ENCODE measurements around the gene ZBTB25. TPM values are rescaled to one million over a fixed set of nuclear protein-coding genes. Genes with fewer than 3 reads are reported as not detected.

ZBTB25 gene
- total RNA-seq, 4 donors from 2014 or later, result 7.8 to 15.1 (median 9.1) TPM

DNA sequence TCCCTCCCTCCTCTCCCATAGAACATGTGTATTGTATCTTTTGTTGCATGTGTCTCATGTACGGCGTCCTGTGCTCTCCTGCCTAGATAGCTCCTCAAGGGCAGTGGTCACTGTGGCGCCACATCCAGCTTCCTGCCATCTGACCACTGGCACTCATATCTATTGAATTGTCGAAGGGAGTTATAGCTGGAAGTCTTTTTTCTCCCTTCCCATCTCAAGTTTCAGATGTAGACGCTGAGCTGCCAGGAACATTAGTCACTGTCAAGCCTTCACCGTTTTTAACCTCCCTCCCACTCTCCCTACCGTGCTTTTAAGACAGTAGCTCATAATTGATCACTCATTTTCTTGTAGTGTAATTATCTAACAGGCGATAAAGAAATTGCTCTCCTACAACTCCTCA lies 82.5 kb downstream of the ZBTB25 start:
- no peak overlapping the region for H3K4me3 ChIP-seq (ENCODE audit: low read depth, poor library complexity, severe bottlenecking)
- WGBS, 2 donors, result 59 to 64% methylated on average over 8 of the region's 8 CpGs
- no peak for DNase-seq (ENCODE audit: low spot score in 2 of 2)
- no peak for TF ChIP-seq POLR2A (IDR thresholded peaks at IDR 0.05)
- TF ChIP-seq, protein P1, sequence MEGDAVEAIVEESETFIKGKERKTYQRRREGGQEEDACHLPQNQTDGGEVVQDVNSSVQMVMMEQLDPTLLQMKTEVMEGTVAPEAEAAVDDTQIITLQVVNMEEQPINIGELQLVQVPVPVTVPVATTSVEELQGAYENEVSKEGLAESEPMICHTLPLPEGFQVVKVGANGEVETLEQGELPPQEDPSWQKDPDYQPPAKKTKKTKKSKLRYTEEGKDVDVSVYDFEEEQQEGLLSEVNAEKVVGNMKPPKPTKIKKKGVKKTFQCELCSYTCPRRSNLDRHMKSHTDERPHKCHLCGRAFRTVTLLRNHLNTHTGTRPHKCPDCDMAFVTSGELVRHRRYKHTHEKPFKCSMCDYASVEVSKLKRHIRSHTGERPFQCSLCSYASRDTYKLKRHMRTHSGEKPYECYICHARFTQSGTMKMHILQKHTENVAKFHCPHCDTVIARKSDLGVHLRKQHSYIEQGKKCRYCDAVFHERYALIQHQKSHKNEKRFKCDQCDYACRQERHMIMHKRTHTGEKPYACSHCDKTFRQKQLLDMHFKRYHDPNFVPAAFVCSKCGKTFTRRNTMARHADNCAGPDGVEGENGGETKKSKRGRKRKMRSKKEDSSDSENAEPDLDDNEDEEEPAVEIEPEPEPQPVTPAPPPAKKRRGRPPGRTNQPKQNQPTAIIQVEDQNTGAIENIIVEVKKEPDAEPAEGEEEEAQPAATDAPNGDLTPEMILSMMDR (IDR thresholded peaks at IDR 0.05), result no peak
- intact Hi-C loops (cut with DNase I; ENCODE audit: low total_unique reads), result no loop called here

DNA sequence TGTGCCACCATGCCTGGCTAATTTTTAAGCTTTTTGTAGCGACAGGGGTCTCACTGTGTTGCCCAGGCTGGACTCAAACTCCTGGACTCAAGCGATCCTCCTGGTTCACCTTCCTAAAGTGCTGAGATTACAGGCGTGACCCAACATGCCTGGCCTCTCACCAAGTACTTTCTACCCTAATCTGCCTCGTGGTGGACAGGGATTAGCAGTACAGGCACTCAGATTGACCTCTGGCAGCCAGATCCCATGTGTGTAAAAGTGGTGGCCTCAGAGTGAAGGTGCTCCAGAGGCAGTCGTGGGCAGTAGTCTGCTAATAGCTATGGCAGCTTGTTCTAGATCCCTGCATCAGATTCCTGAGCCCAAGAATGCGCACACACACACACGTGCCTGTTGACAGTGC lies 84.6 kb downstream of the ZBTB25 start:
- 84 to 90% methylated on average over 7 of the region's 7 CpGs for WGBS, 2 donors
- intact Hi-C loops (cut with DNase I; ENCODE audit: low total_unique reads), result no loop called here
- no peak for TF ChIP-seq POLR2A (IDR thresholded peaks at IDR 0.05)
- TF ChIP-seq, protein P1 (IDR thresholded peaks at IDR 0.05), result no peak
- H3K4me3 ChIP-seq (ENCODE audit: low read depth, poor library complexity, severe bottlenecking), result no peak overlapping the region
- peak in 1 of 2 donors; percentile 21 for DNase-seq (ENCODE audit: low spot score in 2 of 2)

DNA sequence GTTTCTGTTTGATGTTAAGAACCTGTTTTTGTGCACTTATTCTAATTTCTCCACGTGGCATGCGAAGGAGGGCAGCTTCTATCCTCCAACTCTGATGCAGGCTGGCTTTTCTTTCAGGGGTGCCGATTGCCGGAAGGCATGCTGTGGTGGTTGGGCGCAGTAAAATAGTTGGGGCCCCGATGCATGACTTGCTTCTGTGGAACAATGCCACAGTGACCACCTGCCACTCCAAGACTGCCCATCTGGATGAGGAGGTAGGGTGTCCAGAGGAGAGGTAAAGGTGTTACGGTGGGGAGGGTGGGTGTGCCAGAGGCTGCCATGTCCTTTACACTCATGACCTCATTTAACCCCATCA lies 85.9 kb downstream of the ZBTB25 start:
- no peak overlapping the region for H3K4me3 ChIP-seq (ENCODE audit: low read depth, poor library complexity, severe bottlenecking)
- WGBS, 2 donors, result 93 to 99% methylated on average over 7 of the region's 7 CpGs
- intact Hi-C loops (cut with DNase I; ENCODE audit: low total_unique reads), result no loop called here
- no peak for TF ChIP-seq POLR2A (IDR thresholded peaks at IDR 0.05)
- TF ChIP-seq, protein P1 (IDR thresholded peaks at IDR 0.05), result no peak
- DNase-seq (ENCODE audit: low spot score in 2 of 2), result peak in 1 of 2 donors; percentile 53

DNA sequence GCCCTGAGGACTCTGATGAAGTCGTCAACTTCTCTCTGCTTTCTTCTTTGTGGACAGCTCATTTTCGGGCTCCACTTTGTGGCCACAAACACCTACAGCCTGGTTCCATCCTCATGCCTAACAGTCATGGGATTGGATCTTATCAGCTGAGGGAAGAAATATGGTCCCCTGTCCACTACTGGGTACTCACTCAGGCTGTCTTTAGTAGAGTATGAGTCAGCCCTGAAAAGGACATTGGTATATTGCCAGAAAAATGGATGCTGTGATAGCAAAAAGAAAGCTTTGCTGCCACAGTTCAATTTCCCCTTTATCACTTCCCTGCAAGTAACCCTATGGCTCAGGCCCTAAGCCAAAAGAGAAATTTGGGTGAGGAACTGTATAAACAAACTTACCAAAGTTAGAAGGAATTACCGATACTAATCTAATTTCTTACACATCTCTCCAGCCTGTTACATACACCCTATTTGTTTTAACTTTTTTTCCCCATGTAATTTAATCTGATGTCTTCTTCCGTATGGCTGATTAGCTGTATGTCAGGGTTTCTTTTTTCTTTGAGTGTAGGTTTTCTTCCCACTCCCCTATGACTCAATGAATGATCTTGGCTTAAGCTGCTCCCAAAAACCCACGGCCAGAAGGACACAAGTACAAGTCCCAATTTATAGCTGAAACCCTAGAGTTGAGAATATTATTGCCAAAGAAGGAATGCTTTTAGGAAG lies 86.4 kb downstream of the ZBTB25 start:
- intact Hi-C loops (cut with DNase I; ENCODE audit: low total_unique reads), result no loop called here
- peak in 1 of 2 donors; percentile 34 for DNase-seq (ENCODE audit: low spot score in 2 of 2)
- H3K4me3 ChIP-seq (ENCODE audit: low read depth, poor library complexity, severe bottlenecking), result no peak overlapping the region
- WGBS, 2 donors, result 90 to 93% methylated on average over 5 of the region's 5 CpGs
- TF ChIP-seq POLR2A (IDR thresholded peaks at IDR 0.05), result no peak
- TF ChIP-seq, protein P1 (IDR thresholded peaks at IDR 0.05), result no peak

DNA sequence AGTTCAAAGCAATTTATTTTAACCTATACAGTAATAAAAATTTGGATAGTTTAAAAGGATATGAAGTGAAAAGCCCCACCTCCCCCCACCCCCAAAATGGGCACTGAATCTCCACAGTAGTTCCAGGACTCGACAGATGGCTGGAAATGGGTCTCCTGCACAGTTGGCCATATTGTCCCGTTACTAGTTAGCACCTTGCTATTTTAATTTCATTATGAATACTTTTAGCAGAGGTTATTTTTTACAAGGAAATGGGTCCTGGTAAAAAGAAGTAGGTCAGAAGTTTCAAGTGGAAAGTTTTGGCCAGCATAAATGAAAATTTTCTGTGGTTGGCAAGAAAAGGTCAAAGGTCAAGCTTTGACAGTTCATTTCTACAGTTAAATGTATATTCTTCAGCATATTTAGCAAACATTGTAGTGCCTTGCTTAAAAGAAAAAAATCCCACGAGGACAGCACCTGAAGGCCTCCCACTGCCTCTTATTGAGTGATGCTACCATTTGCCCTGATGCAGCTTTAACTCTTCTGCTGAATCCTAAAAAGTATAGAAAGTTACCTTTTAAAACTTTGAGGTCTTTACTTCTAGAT lies 87.2 kb downstream of the ZBTB25 start:
- 90 to 91% methylated on average over 3 of the region's 3 CpGs for WGBS, 2 donors
- TF ChIP-seq, protein P1 (IDR thresholded peaks at IDR 0.05), result no peak
- TF ChIP-seq POLR2A (IDR thresholded peaks at IDR 0.05), result no peak
- intact Hi-C loops (cut with DNase I; ENCODE audit: low total_unique reads), result no loop called here
- peak in 1 of 2 donors; percentile 23 for DNase-seq (ENCODE audit: low spot score in 2 of 2)
- H3K4me3 ChIP-seq (ENCODE audit: low read depth, poor library complexity, severe bottlenecking), result no peak overlapping the region
